GM10266 (cell line): ENCODE measurements around the gene ALG1.

ENCODE experiments used
- DNase-seq: peaks from one replicate; pipeline ENCODE4 v3.0.0; 2012; ENCODE audit errors: extremely low spot score
- TF ChIP-seq, protein P1 (sequence below): IDR thresholded peaks from 2 replicates; pipeline ENCODE4 v1.5.1; 2012; ENCODE audit warnings: mild to moderate bottlenecking, low read depth; ENCODE audit not compliant: control insufficient read depth, insufficient read depth; ENCODE audit errors: missing control alignments

ALG1 gene

DNA sequence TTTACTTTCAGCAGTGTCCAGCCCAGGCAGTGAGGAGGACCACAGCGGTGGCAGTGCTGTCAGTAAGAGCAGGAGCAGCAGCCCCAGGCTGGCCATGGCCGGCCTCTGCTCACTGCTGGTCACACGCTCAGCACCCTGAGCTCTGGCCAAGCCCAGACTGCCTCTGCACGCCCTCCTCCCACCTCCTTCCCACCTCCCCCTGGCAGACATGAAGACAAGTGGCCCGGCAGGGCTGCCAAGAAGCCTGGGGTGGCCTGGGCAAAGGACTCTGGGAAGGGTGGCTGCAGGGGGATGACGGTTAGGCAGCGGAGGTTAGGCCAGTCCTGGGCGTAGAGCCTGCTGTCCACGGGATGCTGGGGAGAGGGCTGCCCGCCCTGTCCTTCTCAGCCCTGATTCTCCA is 5.8 kb upstream of the ALG1 start, which contains the start of gene C16orf89:
Gene C16orf89 (minus strand): TSS at position 144 of the 400 bp plus-strand sequence. CDS start 48 bp downstream, at position 96.
- TF ChIP-seq, protein P1, sequence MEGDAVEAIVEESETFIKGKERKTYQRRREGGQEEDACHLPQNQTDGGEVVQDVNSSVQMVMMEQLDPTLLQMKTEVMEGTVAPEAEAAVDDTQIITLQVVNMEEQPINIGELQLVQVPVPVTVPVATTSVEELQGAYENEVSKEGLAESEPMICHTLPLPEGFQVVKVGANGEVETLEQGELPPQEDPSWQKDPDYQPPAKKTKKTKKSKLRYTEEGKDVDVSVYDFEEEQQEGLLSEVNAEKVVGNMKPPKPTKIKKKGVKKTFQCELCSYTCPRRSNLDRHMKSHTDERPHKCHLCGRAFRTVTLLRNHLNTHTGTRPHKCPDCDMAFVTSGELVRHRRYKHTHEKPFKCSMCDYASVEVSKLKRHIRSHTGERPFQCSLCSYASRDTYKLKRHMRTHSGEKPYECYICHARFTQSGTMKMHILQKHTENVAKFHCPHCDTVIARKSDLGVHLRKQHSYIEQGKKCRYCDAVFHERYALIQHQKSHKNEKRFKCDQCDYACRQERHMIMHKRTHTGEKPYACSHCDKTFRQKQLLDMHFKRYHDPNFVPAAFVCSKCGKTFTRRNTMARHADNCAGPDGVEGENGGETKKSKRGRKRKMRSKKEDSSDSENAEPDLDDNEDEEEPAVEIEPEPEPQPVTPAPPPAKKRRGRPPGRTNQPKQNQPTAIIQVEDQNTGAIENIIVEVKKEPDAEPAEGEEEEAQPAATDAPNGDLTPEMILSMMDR = no peak
- no peak for DNase-seq

DNA sequence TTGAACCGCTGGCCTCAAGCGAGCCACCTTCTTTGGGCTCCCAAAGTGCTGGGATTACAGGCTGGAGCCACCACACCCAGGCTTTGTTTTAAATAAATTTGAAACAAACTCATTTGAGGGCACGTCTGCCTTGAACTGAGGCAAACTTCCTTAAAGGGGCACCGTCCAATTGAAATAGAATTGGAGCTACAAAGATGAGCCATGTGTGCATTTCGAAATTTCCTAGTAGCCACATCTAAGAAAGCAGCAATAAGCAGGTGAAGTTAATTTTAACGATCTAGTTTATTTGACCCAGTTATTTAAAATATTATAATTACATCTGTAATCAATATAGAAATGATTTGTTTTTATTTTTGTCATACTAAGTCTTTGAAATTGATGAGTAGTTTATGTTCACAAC is 5.1 kb upstream of the ALG1 start:
- DNase-seq = no peak
- TF ChIP-seq, protein P1 = no peak

DNA sequence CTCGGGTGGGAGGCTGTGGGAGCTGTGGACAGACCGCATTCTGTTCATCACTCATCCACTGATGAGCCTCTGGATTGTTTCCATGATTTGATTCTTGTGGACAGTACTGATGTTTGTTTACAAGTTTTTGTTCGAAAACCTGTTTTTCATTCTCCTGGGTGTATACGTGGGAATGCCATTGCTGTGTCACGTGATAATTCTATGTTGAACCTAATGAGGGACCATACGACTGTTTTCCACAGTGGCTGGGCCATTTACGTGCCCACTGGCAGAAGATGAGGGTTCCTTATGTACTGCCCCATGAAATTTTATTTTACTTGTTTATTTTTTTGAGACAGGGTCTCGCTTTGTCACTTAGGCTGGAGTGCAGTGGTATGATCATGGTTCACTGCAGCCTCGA is 2.6 kb upstream of the ALG1 start:
- TF ChIP-seq, protein P1 = no peak

DNA sequence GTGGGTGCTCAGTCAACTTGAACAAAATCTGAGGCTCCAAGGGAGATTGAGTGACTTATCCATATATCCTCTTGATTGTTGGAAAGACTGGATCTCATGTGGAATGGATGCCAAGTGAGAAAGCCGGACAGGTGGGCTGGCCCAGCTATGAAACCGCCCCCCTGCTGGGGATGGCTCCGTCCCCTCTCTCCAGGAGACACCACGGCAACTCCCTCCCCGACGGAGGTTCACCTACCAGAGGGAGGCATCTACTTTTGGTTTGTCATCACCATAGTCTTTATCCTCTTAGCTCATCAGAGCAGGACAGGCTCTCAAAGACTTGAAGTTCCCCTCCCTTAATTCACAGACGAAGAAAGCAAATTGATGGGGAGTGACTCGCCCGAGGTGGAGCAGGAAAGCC is 1.8 kb upstream of the ALG1 start:
- TF ChIP-seq, protein P1 = no peak
- no peak for DNase-seq

More for the DNA sequence above, 2.6 kb upstream of the ALG1 start:
- no peak for DNase-seq

DNA sequence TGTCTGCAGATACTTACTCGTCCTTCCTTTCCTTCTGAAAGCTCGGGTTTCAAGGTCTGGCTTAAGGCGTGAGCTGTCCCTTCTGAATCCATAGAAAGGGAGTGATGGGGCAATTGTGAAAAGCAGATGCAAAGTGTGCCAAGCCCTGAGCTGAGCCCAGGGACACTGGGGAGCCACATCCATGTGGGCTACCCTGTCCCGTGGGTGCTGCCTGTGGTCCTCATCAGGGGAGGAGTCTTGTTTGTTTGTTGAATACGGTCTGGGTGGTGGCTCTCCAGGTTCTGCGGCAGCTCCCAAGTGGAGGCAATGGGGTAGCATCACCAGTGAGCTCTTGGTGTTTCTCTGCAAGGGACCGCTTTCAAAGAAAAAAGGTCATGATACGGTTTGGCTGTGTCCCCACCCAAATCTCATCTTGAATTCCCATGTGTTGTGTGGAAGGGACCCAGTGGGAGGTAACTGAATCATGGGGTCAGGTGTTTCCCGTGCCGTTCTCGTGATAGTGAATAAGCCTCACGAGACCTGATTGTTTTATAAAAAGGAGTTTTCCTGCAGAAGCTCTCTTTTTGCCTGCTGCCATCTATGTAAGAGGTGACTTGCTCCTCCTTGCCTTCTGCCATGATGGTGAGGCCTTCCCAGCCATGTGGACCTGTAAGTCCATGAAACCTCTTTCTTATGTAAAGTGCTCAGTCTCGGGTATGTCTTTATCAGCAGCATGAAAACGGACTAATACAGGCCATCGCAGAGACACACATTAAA is 1.0 kb upstream of the ALG1 start:
- TF ChIP-seq, protein P1 = no peak
- peak; percentile 4 for DNase-seq

DNA sequence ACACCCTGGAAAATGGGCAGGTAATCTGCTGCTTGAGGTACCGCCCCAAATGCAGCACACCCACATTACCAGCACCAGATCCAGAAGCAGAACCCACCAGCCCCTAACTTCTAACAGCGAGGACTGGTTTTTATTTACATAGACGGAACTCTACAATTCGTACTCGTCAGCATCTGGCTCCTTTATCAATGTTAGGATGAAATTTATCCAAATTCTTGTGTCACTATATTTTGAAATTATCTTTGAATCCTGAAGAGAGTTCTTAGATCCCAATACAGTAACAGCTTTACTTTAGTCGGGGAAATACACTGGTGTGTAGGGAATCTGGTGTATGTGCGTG is 332 bp upstream of the ALG1 start:
- peak; percentile 3 for DNase-seq
- TF ChIP-seq, protein P1 = no peak
